ENCODE measurements around the gene MTHFD1L. TPM values are rescaled to one million over a fixed set of nuclear protein-coding genes. Genes with fewer than 3 reads are reported as not detected.
"Not testable (repeated sequence)": the region's sequence is repeated elsewhere in the genome, so short reads cannot be mapped to it uniquely, and the experiment has no call there.

The MTHFD1L gene
- 70.3 TPM for total RNA-seq (ENCODE audit: insufficient read depth, low replicate concordance)

- DNase-seq (ENCODE audit: low spot score) = peak; percentile 86
Observed at GRCh38 chr6:150865406-150866146, at the start of gene MTHFD1L. Gene MTHFD1L (plus strand): TSS chr6:150865702. CDS start chr6:150865823, 121 bp downstream.

GRCh38 chr6:150816554-150816953 is 48.9 kb upstream of the MTHFD1L start:
- not testable (repeated sequence) for DNase-seq (ENCODE audit: low spot score)

GRCh38 chr6:150822932-150823331 is 42.6 kb upstream of the MTHFD1L start:
- DNase-seq (ENCODE audit: low spot score) = no peak

- no peak for DNase-seq (ENCODE audit: low spot score)
Observed at GRCh38 chr6:150826788-150827187, 38.7 kb upstream of the MTHFD1L start.

DNA sequence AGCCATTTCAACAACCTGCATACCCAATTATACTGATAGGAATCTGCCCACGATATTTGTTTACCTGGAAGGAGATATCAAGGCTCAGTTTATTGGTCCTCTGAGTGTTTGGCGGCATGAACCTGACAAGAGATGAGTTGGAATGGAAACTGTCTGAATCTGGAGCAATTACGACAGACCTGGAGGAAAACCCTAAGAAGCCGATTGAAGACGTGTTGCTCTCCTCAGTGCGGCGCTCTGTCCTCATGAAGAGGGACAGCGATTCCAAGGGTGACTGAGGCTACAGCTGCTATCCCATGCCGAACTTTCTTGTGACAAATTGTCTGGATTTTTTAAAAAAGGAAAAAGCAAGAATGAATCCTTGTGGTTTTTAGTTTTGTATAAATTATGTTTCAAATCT is 37.4 kb upstream of the MTHFD1L start:
- not testable (repeated sequence) for DNase-seq (ENCODE audit: low spot score)

DNA sequence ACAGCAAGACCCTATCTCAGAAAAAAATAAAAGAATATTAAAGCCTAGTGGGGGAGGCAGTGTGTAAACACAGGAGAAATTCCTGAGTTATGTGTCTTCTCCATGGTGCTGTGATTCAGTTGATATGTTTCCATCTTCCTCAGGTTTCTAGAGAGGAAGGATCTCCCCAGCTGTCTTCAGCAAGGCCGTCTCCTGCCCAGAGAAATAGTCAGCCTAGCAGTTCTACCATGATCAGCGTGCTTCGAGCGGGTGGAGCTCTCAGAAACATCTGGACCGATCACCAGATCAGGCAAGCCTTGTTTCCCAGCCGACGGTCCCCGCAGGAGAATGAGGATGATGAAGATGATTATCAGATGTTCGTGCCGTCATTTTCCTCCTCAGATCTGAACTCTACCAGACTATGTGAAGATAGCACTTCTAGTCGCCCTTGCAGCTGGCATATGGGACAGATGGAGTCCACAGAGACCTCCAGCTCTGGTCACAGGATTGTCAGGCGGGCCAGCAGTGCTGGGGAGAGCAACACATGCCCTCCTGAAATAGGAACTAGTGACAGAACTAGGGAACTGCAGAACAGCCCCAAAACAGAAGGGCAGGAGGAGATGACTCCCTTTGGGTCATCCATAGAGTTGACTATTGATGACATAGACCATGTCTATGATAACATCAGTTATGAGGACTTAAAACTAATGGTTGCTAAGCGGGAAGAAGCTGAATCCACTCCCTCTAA is 34.9 kb upstream of the MTHFD1L start:
- no peak for DNase-seq (ENCODE audit: low spot score)

- DNase-seq (ENCODE audit: low spot score) = no peak
Observed at GRCh38 chr6:150831577-150831976, 33.9 kb upstream of the MTHFD1L start.

DNA sequence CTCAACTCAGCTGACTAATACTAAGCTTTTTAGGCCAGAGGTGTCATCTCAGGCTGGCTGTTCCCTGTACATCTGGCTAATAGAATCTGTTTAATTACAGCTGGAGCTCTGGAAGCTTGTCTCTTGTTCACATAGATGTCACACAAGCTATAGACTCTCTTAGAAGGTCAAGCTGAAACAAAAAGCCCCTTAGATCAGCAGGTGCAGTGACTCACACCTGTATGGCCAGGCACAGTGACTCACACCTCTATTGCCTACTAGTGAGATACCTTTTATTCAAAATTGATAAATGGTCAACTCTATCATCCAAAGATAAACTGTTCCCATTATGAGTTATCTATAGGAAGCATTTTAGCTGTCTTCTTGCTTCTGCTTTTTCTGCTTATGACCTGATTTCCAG is 29.9 kb upstream of the MTHFD1L start:
- DNase-seq (ENCODE audit: low spot score) = no peak

DNA sequence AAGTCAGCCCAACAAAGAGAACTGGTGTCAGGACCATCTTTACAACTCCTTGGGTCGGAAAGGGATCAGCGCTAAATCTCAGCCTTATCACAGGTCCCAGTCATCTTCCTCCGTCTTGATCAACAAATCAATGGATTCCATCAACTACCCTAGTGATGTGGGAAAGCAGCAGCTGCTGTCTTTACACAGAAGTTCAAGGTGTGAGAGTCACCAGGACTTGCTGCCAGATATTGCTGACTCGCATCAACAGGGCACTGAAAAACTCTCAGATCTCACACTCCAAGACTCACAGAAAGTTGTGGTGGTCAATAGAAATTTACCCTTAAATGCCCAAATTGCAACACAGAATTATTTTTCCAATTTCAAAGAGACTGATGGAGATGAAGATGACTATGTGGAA is 25.3 kb upstream of the MTHFD1L start:
- DNase-seq (ENCODE audit: low spot score) = no peak

DNA sequence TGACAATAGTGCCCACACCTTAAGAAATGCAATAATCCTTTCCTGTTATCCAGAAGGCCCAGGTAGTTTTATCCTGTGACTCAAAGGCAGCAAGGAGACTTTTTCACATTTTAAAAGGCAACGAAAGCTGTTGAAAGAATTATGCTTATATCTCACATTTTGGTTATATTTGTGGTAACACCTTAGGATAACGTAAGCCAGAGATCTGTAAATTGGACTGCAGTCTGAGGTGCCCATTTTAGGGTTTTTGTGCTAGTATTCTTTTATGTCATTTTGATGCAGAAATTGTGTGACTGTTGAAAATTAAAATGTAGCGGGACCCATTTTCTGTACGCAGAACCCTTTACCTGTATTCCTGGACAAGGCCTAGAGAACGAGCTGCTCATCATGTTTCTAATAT is 24.3 kb upstream of the MTHFD1L start:
- no peak for DNase-seq (ENCODE audit: low spot score)

- no peak for DNase-seq (ENCODE audit: low spot score)
Observed at GRCh38 chr6:150841697-150842096, 23.8 kb upstream of the MTHFD1L start.

DNA sequence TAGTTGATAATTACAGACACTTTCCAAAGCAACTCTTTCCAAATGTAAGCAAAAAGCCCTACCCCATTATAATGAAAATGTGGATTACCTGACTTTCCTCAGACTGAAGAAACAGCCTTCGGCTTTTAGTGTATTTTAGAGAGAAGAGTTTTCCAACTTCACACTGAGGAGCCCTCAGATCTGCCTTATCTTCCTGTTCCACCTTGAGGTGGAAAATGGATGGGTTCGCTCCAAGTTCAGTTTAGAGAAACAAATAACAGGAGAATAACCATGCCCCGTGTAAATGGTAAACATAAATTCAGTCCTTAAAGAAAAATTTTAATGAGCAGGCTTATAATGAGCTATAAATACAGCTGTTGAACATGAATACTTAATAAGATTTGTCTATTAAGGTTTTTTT is 21.1 kb upstream of the MTHFD1L start:
- no peak for DNase-seq (ENCODE audit: low spot score)

- DNase-seq (ENCODE audit: low spot score) = no peak
Observed at GRCh38 chr6:150846641-150847040, 18.9 kb upstream of the MTHFD1L start.

- no peak for DNase-seq (ENCODE audit: low spot score)
Observed at GRCh38 chr6:150848400-150848799, 17.1 kb upstream of the MTHFD1L start.

DNA sequence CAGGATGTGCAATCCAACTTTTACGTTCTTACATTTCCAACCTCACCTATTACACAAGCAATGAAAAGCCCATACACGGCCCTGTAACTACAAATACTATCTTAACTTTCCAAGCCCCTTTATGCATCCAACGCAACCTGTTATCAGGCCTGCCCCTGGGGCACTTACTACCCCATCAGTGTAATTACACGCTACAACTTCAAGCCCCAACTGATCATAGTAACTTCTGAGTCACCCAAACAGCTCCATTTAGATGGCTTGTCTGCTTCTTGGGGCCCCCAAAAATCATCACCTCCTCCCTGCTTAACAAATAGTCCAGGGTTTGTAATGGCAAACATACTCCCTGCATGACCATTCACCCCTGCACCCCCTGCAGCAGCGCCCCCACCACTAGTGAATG is 11.1 kb upstream of the MTHFD1L start:
- DNase-seq (ENCODE audit: low spot score) = not testable (repeated sequence)

- not testable (repeated sequence) for DNase-seq (ENCODE audit: low spot score)
Observed at GRCh38 chr6:150855171-150855570, 10.3 kb upstream of the MTHFD1L start.

- peak; percentile 95 for DNase-seq (ENCODE audit: low spot score)
Observed at GRCh38 chr6:150857062-150857944, 8.2 kb upstream of the MTHFD1L start.

GRCh38 chr6:150857945-150858308 is 7.6 kb upstream of the MTHFD1L start:
- DNase-seq (ENCODE audit: low spot score) = no peak

GRCh38 chr6:150861448-150862168 is 3.9 kb upstream of the MTHFD1L start:
- DNase-seq (ENCODE audit: low spot score) = peak; percentile 86

GRCh38 chr6:150863213-150863928 is 2.1 kb upstream of the MTHFD1L start:
- DNase-seq (ENCODE audit: low spot score) = no peak

- DNase-seq (ENCODE audit: low spot score) = no peak
Observed at GRCh38 chr6:150865043-150865405, 478 bp upstream of the MTHFD1L start.

Measured in umbilical cord (tissue), 2 donors.